ENCODE measurements around the gene KYNU. TPM values are rescaled to one million over a fixed set of nuclear protein-coding genes. Genes with fewer than 3 reads are reported as not detected.

KYNU gene
- total RNA-seq, 2 donors from 2014 or later = 0.52 to 0.94 TPM

DNA sequence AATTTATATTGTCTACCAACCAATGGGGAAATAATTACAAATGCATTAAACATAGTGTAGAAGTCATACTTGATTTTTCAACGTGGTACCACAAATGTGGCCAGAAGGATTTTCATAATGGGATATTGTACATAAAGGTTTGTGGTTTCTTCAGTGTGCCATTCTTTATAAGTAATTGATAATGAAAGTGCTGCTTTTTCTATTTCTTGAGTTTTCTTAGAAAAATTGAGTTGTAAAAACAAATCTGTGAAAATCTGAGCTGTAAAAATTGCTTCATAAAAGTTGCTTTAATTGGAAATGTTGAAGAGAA is 103.6 kb downstream of the KYNU start:
- no peak overlapping the region for H3K4me3 ChIP-seq
- no peaks in the 10 kb centered on the region for H3K9me3 ChIP-seq
- DNase-seq (ENCODE audit: low spot score) = no peak
- no peaks in the 10 kb centered on the region for H3K36me3 ChIP-seq
- no peaks in the 10 kb centered on the region for H3K4me1 ChIP-seq
- no peak overlapping the region for H3K27ac ChIP-seq
- TF ChIP-seq, protein P1, sequence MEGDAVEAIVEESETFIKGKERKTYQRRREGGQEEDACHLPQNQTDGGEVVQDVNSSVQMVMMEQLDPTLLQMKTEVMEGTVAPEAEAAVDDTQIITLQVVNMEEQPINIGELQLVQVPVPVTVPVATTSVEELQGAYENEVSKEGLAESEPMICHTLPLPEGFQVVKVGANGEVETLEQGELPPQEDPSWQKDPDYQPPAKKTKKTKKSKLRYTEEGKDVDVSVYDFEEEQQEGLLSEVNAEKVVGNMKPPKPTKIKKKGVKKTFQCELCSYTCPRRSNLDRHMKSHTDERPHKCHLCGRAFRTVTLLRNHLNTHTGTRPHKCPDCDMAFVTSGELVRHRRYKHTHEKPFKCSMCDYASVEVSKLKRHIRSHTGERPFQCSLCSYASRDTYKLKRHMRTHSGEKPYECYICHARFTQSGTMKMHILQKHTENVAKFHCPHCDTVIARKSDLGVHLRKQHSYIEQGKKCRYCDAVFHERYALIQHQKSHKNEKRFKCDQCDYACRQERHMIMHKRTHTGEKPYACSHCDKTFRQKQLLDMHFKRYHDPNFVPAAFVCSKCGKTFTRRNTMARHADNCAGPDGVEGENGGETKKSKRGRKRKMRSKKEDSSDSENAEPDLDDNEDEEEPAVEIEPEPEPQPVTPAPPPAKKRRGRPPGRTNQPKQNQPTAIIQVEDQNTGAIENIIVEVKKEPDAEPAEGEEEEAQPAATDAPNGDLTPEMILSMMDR (IDR thresholded peaks at IDR 0.05) = no peak
- no peaks in the 10 kb centered on the region for H3K27me3 ChIP-seq

GRCh38 chr2:142981756-142982155 is 104.3 kb downstream of the KYNU start:
- H3K36me3 ChIP-seq = no peaks in the 10 kb centered on the region
- no peak overlapping the region for H3K27ac ChIP-seq
- TF ChIP-seq, protein P1 (IDR thresholded peaks at IDR 0.05) = no peak
- no peaks in the 10 kb centered on the region for H3K27me3 ChIP-seq
- no peaks in the 10 kb centered on the region for H3K4me1 ChIP-seq
- H3K9me3 ChIP-seq = no peaks in the 10 kb centered on the region
- H3K4me3 ChIP-seq = no peak overlapping the region
- DNase-seq (ENCODE audit: low spot score) = no peak

GRCh38 chr2:142983174-142983573 is 105.7 kb downstream of the KYNU start:
- TF ChIP-seq, protein P1 (IDR thresholded peaks at IDR 0.05) = no peak
- no peaks in the 10 kb centered on the region for H3K4me1 ChIP-seq
- no peaks in the 10 kb centered on the region for H3K27me3 ChIP-seq
- no peaks in the 10 kb centered on the region for H3K36me3 ChIP-seq
- DNase-seq (ENCODE audit: low spot score) = no peak
- H3K27ac ChIP-seq = no peak overlapping the region
- no peaks in the 10 kb centered on the region for H3K9me3 ChIP-seq
- H3K4me3 ChIP-seq = no peak overlapping the region

DNA sequence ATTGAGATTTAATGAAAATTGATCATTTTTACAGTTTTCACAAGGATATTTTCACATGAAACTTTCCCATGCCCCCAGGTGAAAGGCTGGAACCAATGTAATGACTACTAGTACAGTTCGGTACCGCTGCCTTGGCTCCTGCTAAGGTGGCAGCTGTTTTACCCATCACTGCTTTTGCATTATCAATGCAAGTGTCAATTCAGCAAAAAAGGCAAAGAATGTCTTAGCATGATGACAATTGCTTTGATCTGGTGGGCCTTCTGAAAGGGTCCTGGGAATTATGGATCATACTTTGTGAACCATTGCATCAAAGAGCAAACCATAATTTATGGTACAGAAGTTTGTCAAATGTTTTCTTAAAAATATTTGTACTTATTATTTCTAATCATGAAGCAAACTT is 107.2 kb downstream of the KYNU start:
- Histone ChIP-seq H3K36me3 (no peaks in the 10 kb centered on the region), H3K27me3 (no peaks in the 10 kb centered on the region), H3K27ac (no peak overlapping the region), H3K4me3 (no peak overlapping the region), H3K4me1 (no peaks in the 10 kb centered on the region), H3K9me3 (no peaks in the 10 kb centered on the region)
- DNase-seq (ENCODE audit: low spot score) = no peak
- TF ChIP-seq, protein P1 (IDR thresholded peaks at IDR 0.05) = no peak

DNA sequence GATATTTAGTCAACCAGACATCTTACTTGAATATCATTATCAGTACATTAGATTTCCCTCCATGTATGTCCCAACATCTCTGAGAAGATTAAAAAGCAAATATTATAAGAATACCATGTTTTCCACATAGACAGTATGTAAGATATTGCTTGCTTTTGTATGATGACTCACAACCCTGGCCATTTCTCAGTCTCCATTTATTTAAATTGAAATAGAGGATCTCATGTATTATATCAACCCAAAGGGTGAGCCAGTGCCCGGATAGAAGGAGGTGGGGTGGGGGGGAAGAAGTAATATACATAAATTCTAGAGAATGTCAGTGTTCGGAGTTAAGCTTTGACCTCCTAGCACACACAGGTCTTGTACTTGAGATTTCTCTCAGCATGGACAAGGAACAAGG is 109.6 kb downstream of the KYNU start:
- Histone ChIP-seq H3K4me3 (no peak overlapping the region), H3K4me1 (no peaks in the 10 kb centered on the region), H3K36me3 (no peaks in the 10 kb centered on the region), H3K27me3 (no peaks in the 10 kb centered on the region), H3K27ac (no peak overlapping the region), H3K9me3 (no peaks in the 10 kb centered on the region)
- no peak for DNase-seq (ENCODE audit: low spot score)
- TF ChIP-seq, protein P1 (IDR thresholded peaks at IDR 0.05) = no peak

Measured in right atrium auricular region (tissue), 2 donors.